Activated naive CD4-positive, alpha-beta T cell treated with anti-CD3 and anti-CD28 coated beads, Interleukin-2, amount 50 U/mL, for 72 hours (primary cell): ENCODE measurements around the gene SCRG1. TPM values are rescaled to one million over a fixed set of nuclear protein-coding genes. Genes with fewer than 3 reads are reported as not detected.
A peak's percentile ranks its signal among the peaks of the same experiment; 100 is the strongest.

Experiments
- ATAC-seq, 2 donors: fragments of 150-1000 bp; cut with Tn5 transposase; 2 replicates each; pipeline ENCODE4 v1.10.0; 2021; ENCODE audit warnings: mild to moderate bottlenecking in 2 of 2, moderate library complexity in 2 of 2
- DNase-seq, 2 donors: peaks; one replicate each; pipeline ENCODE4 v3.0.0; 2021 to 2022; ENCODE audit warnings: low spot score in 2 of 2
- H3K27ac Mint-ChIP-seq, 2 donors: one replicate each; pipeline ENCODE4 v1.8.0; 2022; ENCODE audit warnings: mild to moderate bottlenecking in 2 of 2, mixed read lengths in 2 of 2
- H3K36me3 Mint-ChIP-seq, 2 donors: one replicate each; pipeline ENCODE4 v1.8.0; 2022; ENCODE audit warnings: mixed read lengths in 2 of 2
- H3K9me3 Mint-ChIP-seq, 2 donors: one replicate each; pipeline ENCODE4 v1.8.0; 2022; ENCODE audit warnings: mixed read lengths in 2 of 2
- total RNA-seq, 2 donors: library from RNA; stranded (reverse); gene quantifications; one replicate each; pipeline ENCODE4 v1.2.3, GENCODE V29; 2022

The SCRG1 gene
- total RNA-seq, result not detected

DNA sequence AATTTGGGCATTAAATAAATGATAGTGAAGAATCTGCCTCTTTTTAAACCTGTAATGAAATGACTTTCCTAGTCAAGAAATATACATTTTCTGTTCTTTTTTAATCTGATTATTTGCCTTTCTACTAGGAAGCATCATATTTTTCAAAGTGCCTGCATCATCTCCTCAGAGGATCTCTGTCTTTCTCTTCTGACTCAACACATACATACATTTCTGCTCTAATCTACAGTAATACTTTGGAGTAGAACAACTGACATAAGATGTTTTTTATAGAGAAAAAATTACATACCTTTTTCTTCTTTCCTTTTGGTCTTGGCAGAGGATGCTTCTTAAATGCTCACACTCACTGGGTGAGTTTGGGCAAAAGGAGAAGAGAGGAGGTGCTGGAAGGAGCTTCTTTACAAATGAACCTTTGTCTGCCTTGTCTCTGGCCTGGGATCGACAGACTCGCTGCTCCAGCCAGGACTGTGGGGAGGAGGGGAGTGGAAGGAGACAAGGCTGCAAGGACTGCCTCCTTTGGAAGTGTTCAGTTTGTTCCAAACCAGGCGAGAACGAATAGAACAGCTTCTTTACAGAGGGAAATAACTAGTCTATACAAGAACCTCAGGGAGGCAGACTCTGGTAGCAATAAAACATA is at the start of gene SCRG1:
SCRG1 (minus strand) TSS at position 338 of the 637 bp plus-strand sequence. CDS start 7,702 bp downstream, outside the sequence.
- no peaks in the 10 kb centered on the region for H3K36me3 Mint-ChIP-seq
- ATAC-seq, result no peak

DNA sequence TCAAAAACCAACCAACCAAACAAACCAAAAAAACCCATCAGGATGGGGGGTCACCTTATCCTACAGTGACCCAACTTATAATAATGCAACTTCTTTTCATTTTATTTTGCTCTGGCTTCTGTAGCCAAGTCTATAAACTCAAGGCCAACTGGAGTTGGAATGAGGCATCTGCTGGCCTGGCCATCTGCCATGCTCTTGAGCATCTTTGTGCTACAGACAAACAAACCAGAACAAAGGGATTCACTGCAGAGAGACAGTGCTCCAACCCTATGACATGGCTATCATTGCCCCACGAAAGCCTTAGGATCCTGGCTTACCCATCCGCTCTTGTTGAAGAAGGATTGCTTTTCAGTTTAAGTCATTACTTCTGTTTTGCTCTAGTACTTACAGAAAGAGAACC is 49.2 kb upstream of the SCRG1 start:
- peaks cover 0 to 3% of the 10 kb centered on the region in 2 donors for H3K9me3 Mint-ChIP-seq
- no peaks in the 10 kb centered on the region for H3K36me3 Mint-ChIP-seq
- no peak for DNase-seq
- no peak for ATAC-seq
- H3K27ac Mint-ChIP-seq, result no peak overlapping the region

More for the DNA sequence above, at the start of gene SCRG1:
- Mint-ChIP-seq H3K9me3 (no peaks in the 10 kb centered on the region), H3K27ac (no peak within 1 kb of the TSS)
- no peak for DNase-seq

DNA sequence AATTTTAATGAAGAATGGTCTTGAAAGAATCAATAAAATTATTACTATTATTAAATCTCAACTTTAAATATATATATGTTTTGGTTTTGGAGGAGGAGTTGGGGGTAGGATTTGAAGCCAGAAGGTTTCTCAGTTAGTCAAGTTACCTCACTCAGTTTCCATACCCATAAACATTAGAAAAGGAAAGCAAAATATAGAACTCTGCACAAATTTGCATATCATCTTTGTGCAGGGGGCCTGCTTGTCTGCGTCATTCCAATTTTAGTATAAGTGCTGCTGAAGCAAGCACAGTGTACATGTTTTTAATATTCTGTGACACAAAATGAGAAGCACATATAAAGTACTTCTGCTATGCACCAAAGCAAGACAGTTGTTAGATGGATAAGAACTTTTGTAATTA is 47.5 kb upstream of the SCRG1 start:
- no peaks in the 10 kb centered on the region for H3K36me3 Mint-ChIP-seq
- ATAC-seq, result no peak
- H3K27ac Mint-ChIP-seq, result no peak overlapping the region
- DNase-seq, result no peak
- H3K9me3 Mint-ChIP-seq, result peaks cover 0 to 3% of the 10 kb centered on the region in 2 donors

DNA sequence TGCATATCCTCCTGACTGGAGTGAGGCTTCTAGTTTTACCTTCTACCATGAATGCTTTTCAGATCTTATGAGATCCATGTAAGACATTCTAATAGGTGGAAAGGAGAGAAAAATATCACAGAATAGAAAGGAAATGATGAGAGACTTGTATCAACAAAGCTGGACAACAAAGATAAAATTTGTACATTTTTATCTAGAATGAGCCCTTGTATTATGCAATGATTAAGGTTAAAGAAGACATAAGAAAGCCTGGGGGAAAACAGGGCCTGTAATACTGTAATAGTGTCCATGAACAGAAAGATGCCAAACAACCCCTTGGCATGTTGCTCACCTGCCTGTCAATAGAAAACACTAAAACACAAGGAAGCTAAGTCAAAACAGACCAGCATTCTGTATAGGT is 44.2 kb upstream of the SCRG1 start:
- Mint-ChIP-seq H3K36me3 (no peaks in the 10 kb centered on the region), H3K27ac (no peak overlapping the region), H3K9me3 (peaks cover 0 to 3% of the 10 kb centered on the region in 2 donors)
- no peak for ATAC-seq
- DNase-seq, result no peak

DNA sequence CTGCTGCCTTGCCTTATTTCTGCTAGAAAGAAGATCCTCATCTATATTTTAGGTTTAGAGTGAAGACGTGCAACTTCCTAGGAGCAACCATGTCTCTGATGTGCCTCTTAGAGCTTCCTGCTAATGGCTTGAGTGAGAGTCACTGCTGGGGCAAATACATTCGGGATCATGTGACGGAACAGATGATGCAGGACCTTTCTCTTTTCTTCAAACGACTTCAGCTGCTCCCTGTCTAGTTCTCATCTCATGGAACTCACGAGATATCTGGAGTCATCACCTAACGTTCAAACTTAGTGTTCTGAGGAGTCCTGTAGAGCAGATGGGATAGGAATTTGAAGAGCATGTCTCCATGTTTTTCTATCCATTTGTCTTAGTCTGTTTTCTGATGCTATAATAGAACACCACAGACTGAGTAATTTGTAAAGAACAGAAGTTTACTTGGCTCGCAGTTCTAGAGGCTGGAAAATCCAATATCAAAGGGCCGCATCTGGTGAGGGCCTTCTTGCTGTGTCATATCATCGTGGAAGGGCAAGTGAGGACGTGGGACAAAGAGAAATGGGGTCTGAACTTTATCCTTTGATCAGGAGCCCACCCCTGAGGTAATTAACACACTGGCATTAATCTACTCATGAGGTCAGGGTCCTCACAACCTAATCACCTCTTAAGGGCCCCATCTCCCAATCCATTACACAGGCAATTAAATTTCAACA is 43.5 kb upstream of the SCRG1 start:
- no peak for DNase-seq
- Mint-ChIP-seq H3K27ac (no peak overlapping the region), H3K36me3 (no peaks in the 10 kb centered on the region), H3K9me3 (peaks cover 0 to 3% of the 10 kb centered on the region in 2 donors)
- ATAC-seq, result no peak

DNA sequence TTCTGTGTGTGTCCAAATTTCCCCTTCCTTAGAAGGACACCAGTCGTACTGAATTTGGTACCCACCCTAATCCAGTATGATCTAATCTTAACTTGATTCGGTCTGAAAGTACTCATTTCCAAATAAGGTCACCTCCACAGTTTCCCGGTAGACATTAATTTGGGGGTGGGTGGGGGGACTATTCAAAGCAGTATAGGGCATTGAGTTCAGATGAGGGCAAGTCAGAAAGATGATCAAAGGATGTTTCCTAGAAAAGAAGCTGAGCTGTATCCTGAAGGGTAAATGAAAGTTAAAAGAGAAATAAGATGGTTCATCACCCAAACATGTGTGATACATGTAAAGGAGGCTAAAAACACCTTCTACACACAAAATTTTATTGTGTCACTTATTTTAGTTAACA is 42.0 kb upstream of the SCRG1 start:
- peak; percentile 64 to 96 for ATAC-seq
- no peak overlapping the region for H3K27ac Mint-ChIP-seq
- no peak for DNase-seq
- H3K9me3 Mint-ChIP-seq, result peaks cover 0 to 3% of the 10 kb centered on the region in 2 donors
- no peaks in the 10 kb centered on the region for H3K36me3 Mint-ChIP-seq

DNA sequence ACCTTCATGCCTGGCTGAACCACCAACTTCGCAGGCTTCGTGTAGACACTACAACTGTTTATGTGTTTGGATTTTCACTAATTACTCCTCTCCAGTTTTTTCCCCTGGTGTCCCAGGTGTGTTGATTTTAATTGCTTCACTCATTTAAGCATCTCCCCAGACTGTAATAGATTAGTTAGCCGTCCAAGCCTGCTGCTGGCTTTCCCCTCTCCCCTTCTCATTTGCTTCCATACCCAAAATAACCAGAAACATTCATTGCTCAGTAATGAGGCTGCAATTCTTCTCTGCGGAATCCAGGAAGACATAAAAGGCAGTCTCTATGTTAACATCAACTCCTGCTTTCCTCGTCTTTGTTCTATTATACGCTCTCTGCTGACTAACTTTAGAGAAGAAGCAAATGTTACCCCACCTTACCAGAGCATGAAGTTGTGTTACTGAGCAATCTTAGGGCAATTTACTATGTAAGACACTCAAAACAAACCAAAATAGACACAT is 37.9 kb upstream of the SCRG1 start:
- no peaks in the 10 kb centered on the region for H3K9me3 Mint-ChIP-seq
- DNase-seq (no peak), ATAC-seq (no peak)
- no peaks in the 10 kb centered on the region for H3K36me3 Mint-ChIP-seq
- H3K27ac Mint-ChIP-seq, result no peak overlapping the region

DNA sequence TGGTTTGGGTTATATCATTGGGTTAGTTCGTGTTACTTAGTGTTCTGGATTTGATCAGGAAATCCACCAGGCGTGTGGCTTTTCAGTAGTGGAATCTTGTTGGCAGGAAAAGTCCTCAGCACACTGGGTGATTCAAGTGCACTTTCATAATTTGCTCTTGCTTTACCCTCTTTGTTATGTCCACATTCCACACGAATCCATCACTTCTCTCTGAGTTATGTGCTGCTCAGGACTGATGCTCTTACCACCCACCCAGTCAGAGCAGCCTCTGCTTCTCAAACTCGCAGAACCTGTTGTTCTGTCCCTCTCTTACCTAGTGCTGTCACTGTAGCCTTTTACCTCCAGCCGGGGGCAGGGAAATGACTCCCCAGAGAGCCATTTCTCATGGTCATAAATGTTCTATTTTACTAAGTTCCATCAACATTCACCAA is 37.2 kb upstream of the SCRG1 start:
- DNase-seq (no peak), ATAC-seq (no peak)
- Mint-ChIP-seq H3K27ac (no peak overlapping the region), H3K36me3 (no peaks in the 10 kb centered on the region), H3K9me3 (no peaks in the 10 kb centered on the region)

DNA sequence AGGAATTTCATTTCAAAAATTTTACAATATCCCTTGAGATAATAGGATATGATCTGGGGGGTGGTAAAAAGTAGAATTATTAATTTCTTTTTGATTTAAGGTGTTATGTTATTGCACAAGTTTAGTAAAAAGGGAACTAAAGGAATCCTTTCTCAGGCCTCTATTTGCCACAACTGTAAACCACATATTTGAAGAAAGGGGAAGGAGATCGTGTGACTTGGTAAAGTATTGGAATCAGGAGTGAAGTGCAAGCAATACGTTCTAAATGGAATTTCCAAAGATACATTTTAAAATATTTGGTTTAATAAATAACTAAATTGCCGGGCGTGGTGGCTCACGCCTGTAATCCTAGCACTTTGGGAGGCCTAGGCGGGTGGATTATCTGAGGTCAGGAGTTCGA is 35.3 kb upstream of the SCRG1 start:
- H3K9me3 Mint-ChIP-seq, result no peaks in the 10 kb centered on the region
- H3K27ac Mint-ChIP-seq, result peak overlapping the region in 1 of 2 donors; percentile 70
- H3K36me3 Mint-ChIP-seq, result no peaks in the 10 kb centered on the region
- DNase-seq (no peak), ATAC-seq (no peak)

DNA sequence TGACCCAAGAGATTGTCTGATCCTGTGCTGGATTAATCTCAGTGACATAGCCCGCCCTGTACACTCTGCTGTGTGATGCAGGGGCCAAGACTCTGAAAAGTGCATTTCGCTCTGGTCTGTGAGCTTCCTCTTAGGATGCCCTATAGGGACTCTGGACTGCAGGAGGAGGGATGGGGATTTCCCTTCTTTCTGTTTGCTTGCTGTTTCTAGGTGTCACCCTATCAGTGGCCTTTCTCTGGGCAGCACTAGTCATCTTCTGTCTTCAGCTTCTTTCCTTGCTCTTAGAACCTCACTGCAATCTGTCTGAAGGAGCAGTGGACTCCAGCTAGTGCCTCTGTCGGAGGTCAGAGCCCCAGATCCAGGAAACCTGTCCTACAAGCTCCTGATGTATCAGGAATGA is 34.5 kb upstream of the SCRG1 start:
- Mint-ChIP-seq H3K9me3 (no peaks in the 10 kb centered on the region), H3K27ac (no peak overlapping the region), H3K36me3 (no peaks in the 10 kb centered on the region)
- DNase-seq (no peak), ATAC-seq (no peak)

DNA sequence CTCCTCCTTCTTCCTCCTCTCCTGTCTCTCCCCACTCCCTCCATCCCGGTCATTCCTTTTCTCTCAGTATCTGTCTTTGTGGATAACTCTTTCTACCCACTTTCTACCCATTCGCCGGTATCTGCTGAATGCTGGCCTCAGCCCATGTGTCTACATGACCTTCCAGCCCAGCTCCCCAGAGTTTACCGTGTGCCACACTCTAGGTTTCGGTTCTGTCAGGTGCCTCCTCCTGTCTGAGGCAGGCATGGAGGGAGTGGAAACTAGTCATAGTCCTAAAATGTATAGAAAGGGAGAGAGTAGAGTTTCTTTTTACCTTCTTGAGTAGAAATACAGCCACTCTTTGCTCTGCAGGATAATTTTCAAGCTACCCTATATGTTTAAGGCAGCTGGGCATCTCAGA is 33.5 kb upstream of the SCRG1 start:
- peak in 1 of 2 donors; percentile 28 for ATAC-seq
- Mint-ChIP-seq H3K27ac (no peak overlapping the region), H3K9me3 (no peaks in the 10 kb centered on the region), H3K36me3 (no peaks in the 10 kb centered on the region)
- no peak for DNase-seq

DNA sequence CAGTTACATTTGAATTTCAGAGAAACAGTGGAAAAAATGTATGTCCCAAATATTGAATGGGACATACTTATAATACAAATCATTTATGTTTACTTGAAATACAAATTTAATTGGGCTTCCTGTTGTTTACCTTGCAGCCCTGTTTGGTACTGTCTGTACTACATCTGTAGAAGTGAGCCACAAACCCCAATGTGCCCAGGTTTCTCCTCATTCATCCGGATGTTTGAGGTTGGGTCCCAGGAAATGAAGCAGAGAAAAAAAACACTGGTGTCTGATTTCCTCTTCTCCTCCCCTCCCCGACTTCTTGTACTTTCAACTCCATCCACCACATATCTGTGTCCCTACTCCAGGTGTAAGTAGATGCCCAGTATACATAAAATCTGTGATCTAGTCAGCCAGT is 27.1 kb upstream of the SCRG1 start:
- ATAC-seq, result no peak
- H3K9me3 Mint-ChIP-seq, result no peaks in the 10 kb centered on the region
- no peaks in the 10 kb centered on the region for H3K36me3 Mint-ChIP-seq
- no peak for DNase-seq
- H3K27ac Mint-ChIP-seq, result peak overlapping the region in 1 of 2 donors; percentile 50

DNA sequence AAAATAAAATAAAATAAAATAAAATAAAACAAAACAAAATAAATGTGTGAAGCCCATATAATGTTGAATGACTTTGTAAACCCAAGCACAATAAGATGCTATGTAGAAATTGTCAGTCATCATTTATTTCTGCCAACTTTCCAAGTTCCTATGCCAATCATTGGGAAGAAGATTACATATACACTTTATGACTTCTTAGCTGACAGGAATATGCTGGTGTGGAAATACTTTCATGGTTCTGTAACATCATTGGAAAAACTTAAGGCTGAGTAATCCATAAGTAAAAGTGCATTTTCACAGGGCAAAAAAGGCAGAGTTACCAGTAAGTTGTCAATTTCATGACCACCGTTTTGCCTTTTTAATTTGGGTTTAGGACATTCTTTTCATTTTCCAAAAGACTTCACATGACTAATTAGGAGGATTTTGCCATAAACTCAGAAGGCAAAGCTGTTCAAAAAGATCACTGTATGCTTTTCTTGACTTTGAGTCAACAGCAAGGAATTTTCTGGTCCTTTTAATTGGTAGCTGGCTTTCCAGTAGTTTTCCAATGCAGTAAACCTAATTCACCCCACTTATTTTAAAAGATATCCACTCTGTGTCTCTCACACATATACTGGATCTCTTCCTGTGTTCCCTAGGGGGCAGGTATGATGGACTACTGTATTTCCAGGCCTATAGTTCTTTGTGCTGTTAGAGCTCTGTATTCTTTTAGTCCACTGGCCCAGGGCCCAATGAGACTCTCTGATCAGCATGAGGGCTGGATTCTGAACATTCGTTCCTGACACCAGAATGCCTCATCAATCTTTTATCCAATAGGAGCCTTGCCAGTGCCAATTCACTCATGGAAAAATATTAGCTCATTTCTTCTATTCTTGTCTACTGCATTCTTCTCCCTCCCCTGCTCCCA is 26.2 kb upstream of the SCRG1 start:
- DNase-seq, result no peak
- no peak for ATAC-seq
- H3K27ac Mint-ChIP-seq, result no peak overlapping the region
- no peaks in the 10 kb centered on the region for H3K36me3 Mint-ChIP-seq
- H3K9me3 Mint-ChIP-seq, result no peaks in the 10 kb centered on the region

DNA sequence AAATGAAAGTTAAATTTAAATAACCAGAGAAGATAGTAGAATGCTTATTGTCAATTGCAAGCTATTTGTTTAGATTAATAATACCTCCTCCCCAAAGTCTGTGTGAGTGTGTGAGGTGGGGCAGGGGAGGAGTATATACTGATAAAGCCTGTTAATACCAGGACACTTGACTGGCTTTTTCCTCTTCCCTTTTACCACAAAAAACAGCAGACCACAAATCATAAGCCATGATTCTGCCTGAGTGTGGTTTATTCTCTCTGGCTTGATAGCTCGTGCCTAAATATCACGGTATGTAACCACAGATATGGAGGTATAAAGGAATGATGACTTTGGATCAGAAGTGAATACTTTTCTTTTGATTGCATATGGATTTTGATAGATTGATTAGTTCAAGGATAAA is 21.9 kb upstream of the SCRG1 start:
- ATAC-seq, result no peak
- Mint-ChIP-seq H3K27ac (no peak overlapping the region), H3K36me3 (no peaks in the 10 kb centered on the region), H3K9me3 (no peaks in the 10 kb centered on the region)
- DNase-seq, result no peak

DNA sequence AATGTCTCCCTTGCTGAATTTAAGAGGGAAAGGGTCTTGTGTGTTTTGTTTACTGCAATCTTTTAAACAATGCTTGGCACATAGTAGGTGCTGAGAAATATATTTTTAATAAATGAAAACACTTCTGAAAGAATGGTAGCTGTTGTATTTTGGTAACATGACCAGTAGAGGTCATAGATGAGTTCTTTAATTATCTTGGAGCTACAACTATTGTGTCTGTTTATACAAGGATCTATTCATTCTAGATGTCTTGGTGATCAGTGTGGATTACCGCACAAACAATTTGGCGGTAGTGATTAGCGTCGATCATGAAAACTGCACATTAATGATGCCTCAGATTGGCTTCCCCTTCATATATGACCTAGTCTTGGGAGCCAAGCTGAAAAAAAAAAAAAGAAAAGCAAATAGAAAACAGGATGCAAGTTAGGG is 21.4 kb upstream of the SCRG1 start:
- no peak overlapping the region for H3K27ac Mint-ChIP-seq
- H3K9me3 Mint-ChIP-seq, result no peaks in the 10 kb centered on the region
- H3K36me3 Mint-ChIP-seq, result no peaks in the 10 kb centered on the region
- no peak for ATAC-seq
- no peak for DNase-seq

DNA sequence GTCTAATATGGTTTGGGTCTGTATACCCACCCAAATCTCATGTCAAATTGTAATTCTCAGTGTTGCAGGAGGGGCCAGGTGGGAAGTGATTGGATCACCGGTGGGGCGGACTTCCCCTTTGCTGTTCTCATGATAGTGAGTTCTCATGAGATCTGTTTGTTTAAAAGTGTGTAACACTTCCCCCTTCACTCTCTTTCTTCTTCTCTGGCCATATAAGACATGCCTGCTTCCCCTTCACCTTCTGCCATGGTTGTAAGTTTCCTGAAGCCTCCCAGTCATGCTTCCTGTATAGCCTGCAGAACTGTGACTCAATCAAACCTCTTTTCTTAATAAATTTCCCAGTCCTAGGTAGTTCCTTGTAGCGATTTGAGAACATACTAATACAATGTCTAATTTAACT is 19.7 kb upstream of the SCRG1 start:
- Mint-ChIP-seq H3K27ac (no peak overlapping the region), H3K36me3 (no peaks in the 10 kb centered on the region), H3K9me3 (no peaks in the 10 kb centered on the region)
- ATAC-seq, result no peak
- DNase-seq, result no peak

DNA sequence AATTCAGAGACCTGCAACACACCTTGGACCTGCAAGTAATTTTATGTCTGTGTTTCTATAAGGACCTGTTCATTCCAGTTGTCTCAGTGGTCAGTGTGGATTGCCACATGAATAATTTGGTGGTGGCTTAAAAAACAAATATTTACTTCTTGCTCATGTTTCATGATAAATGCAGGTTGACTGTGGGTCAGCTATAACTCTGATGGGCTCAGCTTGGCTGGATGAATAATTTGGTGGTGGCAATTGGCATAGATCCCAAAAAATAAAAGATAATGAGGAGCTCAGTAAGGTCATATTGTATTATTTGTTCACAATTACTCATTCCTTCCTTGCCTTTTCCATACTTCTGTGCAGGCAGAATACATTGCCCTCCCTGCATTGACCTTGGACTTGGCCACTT is 18.9 kb upstream of the SCRG1 start:
- Mint-ChIP-seq H3K9me3 (no peaks in the 10 kb centered on the region), H3K27ac (no peak overlapping the region), H3K36me3 (no peaks in the 10 kb centered on the region)
- ATAC-seq (no peak), DNase-seq (no peak)
